ENCODE data around the gene PCDH9. TPM values are rescaled to one million over a fixed set of nuclear protein-coding genes. Genes with fewer than 3 reads are reported as not detected.

The PCDH9 gene
- polyA plus RNA-seq, 3 donors, result 0.03 TPM; not detected in 1

DNA sequence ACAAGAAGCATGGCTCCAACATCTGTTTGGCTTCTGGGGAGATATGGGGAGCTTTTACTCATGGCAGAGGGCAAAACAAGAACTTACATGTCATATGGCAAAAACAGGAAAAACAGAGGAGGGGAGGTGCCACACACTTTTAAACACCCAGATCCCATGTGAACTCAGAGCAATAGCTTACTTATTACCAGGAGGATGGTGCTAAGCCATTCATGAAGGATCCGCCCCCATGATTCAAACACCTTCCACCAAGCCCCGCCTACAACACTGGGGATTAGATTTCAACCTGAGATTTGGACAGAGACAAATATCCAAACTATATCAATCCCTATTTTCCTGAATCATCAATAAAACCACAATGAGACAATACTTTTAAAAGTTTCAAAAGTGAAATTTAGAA, 712.1 kb downstream of the PCDH9 start:
- Histone ChIP-seq H3K4me1 (ENCODE audit: control insufficient read depth in 1 of 2, insufficient read depth in 2 of 2, low read length in 2 of 2) (no peaks in the 10 kb centered on the region), H3K27me3 (ENCODE audit: control insufficient read depth in 2 of 2, insufficient read depth in 2 of 2, low read length in 2 of 2) (no peaks in the 10 kb centered on the region), H2AFZ (ENCODE audit: insufficient read depth, low read depth, low read length, poor library complexity, severe bottlenecking) (no peak overlapping the region), H4K20me1 (ENCODE audit: insufficient read depth, low read length) (no peaks in the 10 kb centered on the region), H3K4me2 (replicated peaks; ENCODE audit: extremely low read depth, low read length, poor library complexity, severe bottlenecking) (no peak overlapping the region), H3K9me3 (replicated peaks in 1 of 2; ENCODE audit: control insufficient read depth in 1 of 2, insufficient read depth in 1 of 2, low read length in 2 of 2) (no peaks in the 10 kb centered on the region), H3K79me2 (ENCODE audit: insufficient read depth, low read length) (no peaks in the 10 kb centered on the region), H3K9ac (ENCODE audit: insufficient read depth, low read length, poor library complexity, severe bottlenecking) (no peak overlapping the region), H3K36me3 (replicated peaks in 1 of 2; ENCODE audit: control insufficient read depth in 1 of 2, insufficient read depth in 2 of 2, low read length in 2 of 2) (no peaks in the 10 kb centered on the region), H3K4me3 (replicated peaks in 1 of 3; ENCODE audit: low read depth in 2 of 3, low read length in 3 of 3) (no peak overlapping the region), H3K27ac (ENCODE audit: low read depth in 1 of 2, low read length in 2 of 2) (no peak overlapping the region)
- no peaks in the 10 kb centered on the region for H3K9me3 Mint-ChIP-seq
- H3K27ac Mint-ChIP-seq, result no peak overlapping the region
- intact Hi-C loops (cut with micrococcal nuclease), result no loop called here
- TF ChIP-seq, protein P1, sequence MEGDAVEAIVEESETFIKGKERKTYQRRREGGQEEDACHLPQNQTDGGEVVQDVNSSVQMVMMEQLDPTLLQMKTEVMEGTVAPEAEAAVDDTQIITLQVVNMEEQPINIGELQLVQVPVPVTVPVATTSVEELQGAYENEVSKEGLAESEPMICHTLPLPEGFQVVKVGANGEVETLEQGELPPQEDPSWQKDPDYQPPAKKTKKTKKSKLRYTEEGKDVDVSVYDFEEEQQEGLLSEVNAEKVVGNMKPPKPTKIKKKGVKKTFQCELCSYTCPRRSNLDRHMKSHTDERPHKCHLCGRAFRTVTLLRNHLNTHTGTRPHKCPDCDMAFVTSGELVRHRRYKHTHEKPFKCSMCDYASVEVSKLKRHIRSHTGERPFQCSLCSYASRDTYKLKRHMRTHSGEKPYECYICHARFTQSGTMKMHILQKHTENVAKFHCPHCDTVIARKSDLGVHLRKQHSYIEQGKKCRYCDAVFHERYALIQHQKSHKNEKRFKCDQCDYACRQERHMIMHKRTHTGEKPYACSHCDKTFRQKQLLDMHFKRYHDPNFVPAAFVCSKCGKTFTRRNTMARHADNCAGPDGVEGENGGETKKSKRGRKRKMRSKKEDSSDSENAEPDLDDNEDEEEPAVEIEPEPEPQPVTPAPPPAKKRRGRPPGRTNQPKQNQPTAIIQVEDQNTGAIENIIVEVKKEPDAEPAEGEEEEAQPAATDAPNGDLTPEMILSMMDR (IDR thresholded peaks at IDR 0.05), result no peak
- WGBS (ENCODE audit: insufficient coverage), result 100% methylated on average over 2 of the region's 2 CpGs
- H3K27me3 Mint-ChIP-seq (ENCODE audit: low read depth in 3 of 3), result peaks cover 0 to 4% (median 0%) of the 10 kb centered on the region in 3 donors
- H3K36me3 Mint-ChIP-seq, result no peaks in the 10 kb centered on the region
- H3K4me3 Mint-ChIP-seq, result no peak overlapping the region
- no peak for DNase-seq
- H3K4me1 Mint-ChIP-seq, result no peaks in the 10 kb centered on the region

DNA sequence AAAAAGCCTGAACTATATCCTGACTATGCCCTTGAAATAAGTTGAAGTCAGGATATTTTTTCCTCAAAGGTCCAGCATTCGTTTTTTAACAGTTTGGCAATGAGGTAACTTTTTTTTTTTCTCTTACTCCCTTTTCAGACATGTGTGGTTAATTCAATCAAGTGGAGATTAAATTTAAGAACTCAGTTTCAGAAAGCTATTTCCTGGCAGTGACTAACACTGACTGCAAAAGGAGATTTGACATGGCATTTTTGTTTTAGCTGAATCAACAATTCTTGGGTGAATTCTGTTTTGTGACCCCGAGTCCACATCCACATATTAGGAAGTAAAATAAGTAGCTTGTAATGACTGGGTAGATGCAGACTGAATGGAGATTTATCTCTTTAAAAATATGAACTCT, 716.4 kb downstream of the PCDH9 start:
- no peaks in the 10 kb centered on the region for H3K36me3 Mint-ChIP-seq
- Histone ChIP-seq H3K36me3 (replicated peaks in 1 of 2; ENCODE audit: control insufficient read depth in 1 of 2, insufficient read depth in 2 of 2, low read length in 2 of 2) (no peaks in the 10 kb centered on the region), H3K79me2 (ENCODE audit: insufficient read depth, low read length) (no peaks in the 10 kb centered on the region), H3K27me3 (ENCODE audit: control insufficient read depth in 2 of 2, insufficient read depth in 2 of 2, low read length in 2 of 2) (no peaks in the 10 kb centered on the region), H4K20me1 (ENCODE audit: insufficient read depth, low read length) (no peaks in the 10 kb centered on the region), H3K4me1 (ENCODE audit: control insufficient read depth in 1 of 2, insufficient read depth in 2 of 2, low read length in 2 of 2) (no peaks in the 10 kb centered on the region), H2AFZ (ENCODE audit: insufficient read depth, low read depth, low read length, poor library complexity, severe bottlenecking) (no peak overlapping the region), H3K9me3 (replicated peaks in 1 of 2; ENCODE audit: control insufficient read depth in 1 of 2, insufficient read depth in 1 of 2, low read length in 2 of 2) (no peaks in the 10 kb centered on the region), H3K27ac (ENCODE audit: low read depth in 1 of 2, low read length in 2 of 2) (no peak overlapping the region), H3K4me3 (replicated peaks in 1 of 3; ENCODE audit: low read depth in 2 of 3, low read length in 3 of 3) (no peak overlapping the region), H3K9ac (ENCODE audit: insufficient read depth, low read length, poor library complexity, severe bottlenecking) (no peak overlapping the region), H3K4me2 (replicated peaks; ENCODE audit: extremely low read depth, low read length, poor library complexity, severe bottlenecking) (no peak overlapping the region)
- H3K27me3 Mint-ChIP-seq (ENCODE audit: low read depth in 3 of 3), result peaks cover 0 to 1% (median 1%) of the 10 kb centered on the region in 3 donors
- TF ChIP-seq, protein P1 (IDR thresholded peaks at IDR 0.05), result no peak
- H3K9me3 Mint-ChIP-seq, result peaks cover 0 to 4% (median 0%) of the 10 kb centered on the region in 7 donors
- intact Hi-C loops (cut with micrococcal nuclease), result no loop called here
- no CpG with 5 or more reads among the region's 2 CpGs for WGBS (ENCODE audit: insufficient coverage)
- H3K27ac Mint-ChIP-seq, result no peak overlapping the region
- H3K4me3 Mint-ChIP-seq, result no peak overlapping the region
- no peaks in the 10 kb centered on the region for H3K4me1 Mint-ChIP-seq
- no peak for DNase-seq
